ENCODE results near the gene ENSA. TPM values are rescaled to one million over a fixed set of nuclear protein-coding genes. Genes with fewer than 3 reads are reported as not detected.

The ENSA gene
- total and polyA plus RNA-seq, 2 of the 4 experiments (the other 2 are of a cell fraction): 53.2 to 96.5 TPM

DNA sequence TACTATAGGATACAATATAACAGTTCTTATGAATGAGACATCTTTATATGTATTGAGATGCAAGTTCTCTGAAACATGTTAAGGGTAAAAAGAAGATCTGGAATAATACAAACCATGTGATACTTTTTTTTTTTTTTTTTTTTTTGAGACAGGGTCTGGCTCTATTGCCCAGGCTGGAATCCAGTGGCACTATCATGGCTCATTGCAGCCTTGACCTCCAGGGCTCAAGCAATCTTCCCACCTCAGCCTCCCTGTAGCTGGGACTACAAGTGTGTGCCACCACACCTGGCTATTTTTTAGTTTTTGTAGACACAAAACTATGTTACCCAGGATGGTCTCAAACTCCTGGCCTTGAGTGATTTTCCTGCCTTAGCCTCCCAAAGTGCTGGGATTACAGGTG lies 27.9 kb downstream of the ENSA start:
- BruUV-seq (replicated peaks): no TSS peak
- in situ Hi-C loops (cut with MboI; ENCODE audit: low sequenced_read_pairs): no loop called here
- DNase-seq (no peak), ATAC-seq (ENCODE audit: low read depth) (no peak)
- Histone ChIP-seq H2AK5ac (ENCODE audit: low read depth, low read length) (peak overlapping the region; percentile 49; the same call in 1 of the 2 replicates), H3K23ac (ENCODE audit: low read depth, low read length) (no peak overlapping the region), H3K9me3 (ENCODE audit: control insufficient read depth, insufficient read depth, low read length) (no peaks in the 10 kb centered on the region), H3K4me2 (ENCODE audit: low read depth, low read length) (no peak overlapping the region), H2AK9ac (replicated peaks; ENCODE audit: low read depth, low read length, poor library complexity) (no peak overlapping the region), H2BK15ac (ENCODE audit: low read depth, low read length) (no peak overlapping the region), H3K56ac (ENCODE audit: extremely low read depth, insufficient read depth, low read length) (no peak overlapping the region), H3K9me1 (ENCODE audit: insufficient read depth, low read length) (peaks cover 5% of the 10 kb centered on the region), H3K18ac (ENCODE audit: low read depth, low read length) (no peak overlapping the region), H3K4ac (ENCODE audit: low read depth, low read length) (peak overlapping the region; percentile 0; the same call in 1 of the 2 replicates), H2BK20ac (ENCODE audit: low read depth, low read length) (no peak overlapping the region), H3K27ac (ENCODE audit: insufficient read depth, low read length) (no peak overlapping the region), H3K4me1 (ENCODE audit: control insufficient read depth, insufficient read depth, low read length) (peaks cover 6% of the 10 kb centered on the region), H3K14ac (replicated peaks; ENCODE audit: low read depth, low read length) (no peak overlapping the region), H3K4me3 (ENCODE audit: insufficient read depth, low read depth, low read length) (no peak overlapping the region), H3K79me1 (ENCODE audit: low read depth in 1 of 2, low read length in 2 of 2) (peaks cover 10 to 30% of the 10 kb centered on the region in 2 experiments), H3K36me3 (ENCODE audit: control insufficient read depth, insufficient read depth, low read length) (no peaks in the 10 kb centered on the region), H4K8ac (ENCODE audit: low read depth in 2 of 2, low read length in 2 of 2) (no peak overlapping the region), H2AFZ (replicated peaks; ENCODE audit: low read length, poor library complexity) (no peak overlapping the region), H4K20me1 (ENCODE audit: insufficient read depth, low read length) (no peaks in the 10 kb centered on the region), H4K5ac (ENCODE audit: low read depth, low read length) (no peak overlapping the region), H3K27me3 (ENCODE audit: control insufficient read depth, insufficient read depth, low read length) (no peaks in the 10 kb centered on the region), H4K91ac (ENCODE audit: insufficient read depth, low read depth, low read length) (no peak overlapping the region), H3K9ac (ENCODE audit: low read depth, low read length) (no peak overlapping the region), H2BK5ac (ENCODE audit: low read depth, low read length, poor library complexity, severe bottlenecking) (no peak overlapping the region), H2BK120ac (ENCODE audit: low read depth, low read length) (no peak overlapping the region)
- dilution Hi-C loops (cut with HindIII; ENCODE audit: low sequenced_read_pairs, unreplicated experiment): no loop called here
- CTCF ChIA-PET: interaction anchor here (0.7 kb wide), 2 partner anchors 471 to 649 kb away, joined by 3 to 8 read pairs; no protein-coding TSS in a partner anchor
- POLR2A ChIA-PET (ENCODE audit: unreplicated experiment): no interaction called here
- TF ChIP-seq, protein P1, sequence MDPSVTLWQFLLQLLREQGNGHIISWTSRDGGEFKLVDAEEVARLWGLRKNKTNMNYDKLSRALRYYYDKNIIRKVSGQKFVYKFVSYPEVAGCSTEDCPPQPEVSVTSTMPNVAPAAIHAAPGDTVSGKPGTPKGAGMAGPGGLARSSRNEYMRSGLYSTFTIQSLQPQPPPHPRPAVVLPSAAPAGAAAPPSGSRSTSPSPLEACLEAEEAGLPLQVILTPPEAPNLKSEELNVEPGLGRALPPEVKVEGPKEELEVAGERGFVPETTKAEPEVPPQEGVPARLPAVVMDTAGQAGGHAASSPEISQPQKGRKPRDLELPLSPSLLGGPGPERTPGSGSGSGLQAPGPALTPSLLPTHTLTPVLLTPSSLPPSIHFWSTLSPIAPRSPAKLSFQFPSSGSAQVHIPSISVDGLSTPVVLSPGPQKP (IDR thresholded peaks at IDR 0.05; ENCODE audit: borderline replicate concordance, low read depth, low read length): no peak
- TF ChIP-seq CEBPB (IDR thresholded peaks at IDR 0.05; ENCODE audit: low read depth, low read length) (no peak), NFE2L2 (IDR thresholded peaks at IDR 0.05; ENCODE audit: low read depth, low read length) (no peak), MAZ (IDR thresholded peaks at IDR 0.05; ENCODE audit: borderline replicate concordance, low read depth, low read length) (no peak), BHLHE40 (IDR thresholded peaks at IDR 0.05; ENCODE audit: low read depth, low read length) (no peak), RFX5 (IDR thresholded peaks at IDR 0.05; ENCODE audit: low read depth, low read length) (no peak), RAD21 (IDR thresholded peaks at IDR 0.05; ENCODE audit: low read length) (no peak), CHD1 (IDR thresholded peaks at IDR 0.05; ENCODE audit: low read depth, low read length) (no peak), POLR2A (IDR thresholded peaks at IDR 0.05; ENCODE audit: low read depth, low read length) (no peak), MXI1 (IDR thresholded peaks at IDR 0.05; ENCODE audit: borderline replicate concordance, low read depth, low read length) (no peak), MAFK (IDR thresholded peaks at IDR 0.05; ENCODE audit: low read depth, low read length) (no peak), FOS (IDR thresholded peaks at IDR 0.05; ENCODE audit: low read depth, low read length) (no peak), RCOR1 (IDR thresholded peaks at IDR 0.05; ENCODE audit: insufficient replicate concordance, low read length) (no peak), SMC3 (IDR thresholded peaks at IDR 0.05; ENCODE audit: low read depth, low read length) (no peak)
- TF ChIP-seq, protein P2, sequence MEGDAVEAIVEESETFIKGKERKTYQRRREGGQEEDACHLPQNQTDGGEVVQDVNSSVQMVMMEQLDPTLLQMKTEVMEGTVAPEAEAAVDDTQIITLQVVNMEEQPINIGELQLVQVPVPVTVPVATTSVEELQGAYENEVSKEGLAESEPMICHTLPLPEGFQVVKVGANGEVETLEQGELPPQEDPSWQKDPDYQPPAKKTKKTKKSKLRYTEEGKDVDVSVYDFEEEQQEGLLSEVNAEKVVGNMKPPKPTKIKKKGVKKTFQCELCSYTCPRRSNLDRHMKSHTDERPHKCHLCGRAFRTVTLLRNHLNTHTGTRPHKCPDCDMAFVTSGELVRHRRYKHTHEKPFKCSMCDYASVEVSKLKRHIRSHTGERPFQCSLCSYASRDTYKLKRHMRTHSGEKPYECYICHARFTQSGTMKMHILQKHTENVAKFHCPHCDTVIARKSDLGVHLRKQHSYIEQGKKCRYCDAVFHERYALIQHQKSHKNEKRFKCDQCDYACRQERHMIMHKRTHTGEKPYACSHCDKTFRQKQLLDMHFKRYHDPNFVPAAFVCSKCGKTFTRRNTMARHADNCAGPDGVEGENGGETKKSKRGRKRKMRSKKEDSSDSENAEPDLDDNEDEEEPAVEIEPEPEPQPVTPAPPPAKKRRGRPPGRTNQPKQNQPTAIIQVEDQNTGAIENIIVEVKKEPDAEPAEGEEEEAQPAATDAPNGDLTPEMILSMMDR (conservative IDR thresholded peaks at IDR 0.05; ENCODE audit: low read depth, low read length): no peak
- TF ChIP-seq, protein P3, sequence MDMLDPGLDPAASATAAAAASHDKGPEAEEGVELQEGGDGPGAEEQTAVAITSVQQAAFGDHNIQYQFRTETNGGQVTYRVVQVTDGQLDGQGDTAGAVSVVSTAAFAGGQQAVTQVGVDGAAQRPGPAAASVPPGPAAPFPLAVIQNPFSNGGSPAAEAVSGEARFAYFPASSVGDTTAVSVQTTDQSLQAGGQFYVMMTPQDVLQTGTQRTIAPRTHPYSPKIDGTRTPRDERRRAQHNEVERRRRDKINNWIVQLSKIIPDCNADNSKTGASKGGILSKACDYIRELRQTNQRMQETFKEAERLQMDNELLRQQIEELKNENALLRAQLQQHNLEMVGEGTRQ (IDR thresholded peaks at IDR 0.05; ENCODE audit: low read depth, low read length): no peak
- intact Hi-C loops (cut with micrococcal nuclease): no loop called here
